Loucy (cell line): Measurements from ENCODE around the gene ADAMTS5.

ENCODE experiments used
- CTCF ChIP-seq: fragments of 200-600 bp; sonication (generic); conservative IDR thresholded peaks from 2 replicates; pipeline ENCODE4 v1.5.1; 2014; ENCODE audit warnings: mild to moderate bottlenecking, antibody characterized with exemption, low read length
- EZH2phosphoT487 ChIP-seq: fragments of 200-600 bp; IDR thresholded peaks from 2 replicates; pipeline ENCODE4 v1.6.1; 2018; ENCODE audit warnings: antibody characterized with exemption, mild to moderate bottlenecking, moderate library complexity, borderline replicate concordance

GRCh38 chr21:26884436-26884835, 82.5 kb downstream of the ADAMTS5 start:
- TF ChIP-seq EZH2phosphoT487 (no peak), CTCF (no peak)
